ENCODE results near the gene RAB31.

GRCh38 chr18:9802175-9803062 is 94.3 kb downstream of the RAB31 start:
- TF ChIP-seq CTCF (IDR thresholded peaks at IDR 0.05) (no peak), POLR2A (IDR thresholded peaks at IDR 0.05) (no peak)
